PC-3 (cell line): Measurements from ENCODE around the gene ABL2. TPM values are rescaled to one million over a fixed set of nuclear protein-coding genes. Genes with fewer than 3 reads are reported as not detected.
A peak's percentile ranks its signal among the peaks of the same experiment; 100 is the strongest.

Experiments used
- ATAC-seq: fragments of 200-7000 bp; cut with Tn5 transposase; 2 replicates; pipeline ENCODE4 v1.9.1; 2020; ENCODE audit warnings: mild to moderate bottlenecking, moderate library complexity
- BruUV-seq: library from RNA; stranded (reverse); fragments of 400-500 nt; replicated peaks from 2 replicates; lab custom pipeline; 2021; lab: Mats Ljungman, UMichigan
- CTCF ChIA-PET: fragments of 300-600 bp; sonication (Branson Sonifier 250); formaldehyde crosslinking; loops from one replicate; lab custom pipeline; 2022; ENCODE audit warnings: antibody characterized with exemption; lab: Charles Lee
- POLR2A ChIA-PET: fragments of 300-600 bp; sonication (Branson Sonifier 250); formaldehyde crosslinking; loops from one replicate; lab custom pipeline; 2022; ENCODE audit warnings: antibody characterized with exemption; ENCODE audit not compliant: unreplicated experiment; lab: Charles Lee
- DNase-seq: peaks from one replicate; pipeline ENCODE4 v3.0.0-alpha.2; 2015
- H2AFZ ChIP-seq: fragments of 300-600 bp; sonication (generic); 2 replicates; pipeline ENCODE4 v1.6.0; 2016; ENCODE audit warnings: antibody characterized with exemption, low read length
- H3F3A ChIP-seq: fragments of 300-600 bp; sonication (generic); one replicate; pipeline ENCODE4 v1.6.0; 2017; ENCODE audit warnings: antibody characterized with exemption, low read length, control low read depth, mild to moderate bottlenecking; ENCODE audit not compliant: unreplicated experiment
- H3K27ac ChIP-seq: fragments of 300-600 bp; sonication (generic); 2 replicates; pipeline ENCODE4 v1.5.1; 2016; ENCODE audit warnings: mild to moderate bottlenecking, low read length
- H3K27me3 ChIP-seq: fragments of 300-600 bp; sonication (generic); 2 replicates; pipeline ENCODE4 v1.6.1; 2016; ENCODE audit warnings: low read length, mixed read lengths
- H3K36me3 ChIP-seq: fragments of 300-600 bp; sonication (generic); 2 replicates; pipeline ENCODE4 v1.6.1; 2016; ENCODE audit warnings: low read depth, mixed run types, low read length, mixed read lengths
- H3K4me1 ChIP-seq: fragments of 300-600 bp; sonication (generic); 2 replicates; pipeline ENCODE4 v1.5.1; 2016; ENCODE audit warnings: low read length; ENCODE audit not compliant: insufficient read depth
- H3K4me2 ChIP-seq: fragments of 300-600 bp; sonication (generic); 2 replicates; pipeline ENCODE4 v1.6.0; 2016; ENCODE audit warnings: low read length
- H3K4me3 ChIP-seq: fragments of 300-600 bp; sonication (generic); 2 replicates; pipeline ENCODE4 v1.5.1; 2016; ENCODE audit warnings: mild to moderate bottlenecking, low read length, mixed read lengths
- H3K79me2 ChIP-seq: fragments of 300-600 bp; sonication (generic); 2 replicates; pipeline ENCODE4 v1.6.1; 2017; ENCODE audit warnings: low read length, mixed read lengths
- H3K9ac ChIP-seq: fragments of 300-600 bp; sonication (generic); 2 replicates; pipeline ENCODE4 v1.6.0; 2016; ENCODE audit warnings: mild to moderate bottlenecking, low read length
- H3K9me2 ChIP-seq: fragments of 300-600 bp; sonication (generic); replicated peaks from 2 replicates; pipeline ENCODE4 v1.6.1; 2016; ENCODE audit warnings: mixed run types, low read length, mixed read lengths
- H3K9me3 ChIP-seq: fragments of 300-600 bp; sonication (generic); 2 replicates; pipeline ENCODE4 v1.6.1; 2016; ENCODE audit warnings: low read length, mixed read lengths
- H4K20me1 ChIP-seq: fragments of 300-600 bp; sonication (generic); 2 replicates; pipeline ENCODE4 v1.6.1; 2016; ENCODE audit warnings: low read length, mixed read lengths
- EZH2 ChIP-seq: fragments of 300-600 bp; sonication (generic); IDR thresholded peaks from one replicate; pipeline ENCODE4 v1.6.1; 2017; ENCODE audit warnings: antibody characterized with exemption, mild to moderate bottlenecking, low read length; ENCODE audit not compliant: unreplicated experiment
- EZH2phosphoT487 ChIP-seq: fragments of 300-600 bp; sonication (generic); IDR thresholded peaks from 2 replicates; pipeline ENCODE4 v1.6.1; 2018; ENCODE audit warnings: mild to moderate bottlenecking, antibody characterized with exemption, low read length, borderline replicate concordance
- intact Hi-C: fragments of 100-400 bp; cut with micrococcal nuclease; formaldehyde crosslinking; loops from 2 replicates; pipeline ENCODE4 v1.9.0; 2023
- total RNA-seq: library from RNA; depleted of rRNA; stranded (reverse); fragments of >200 nt; gene quantifications from 2 replicates; pipeline ENCODE4 v1.2.3, GENCODE V29; 2014
- TF ChIP-seq, protein P1 (sequence below): fragments of 300-600 bp; sonication (generic); conservative IDR thresholded peaks from 2 replicates; pipeline ENCODE4 v1.5.1; 2017; ENCODE audit warnings: antibody characterized with exemption, low read depth, mild to moderate bottlenecking, low read length

ABL2 gene
- total RNA-seq, 1 experiment from 2014 or later: 15.9 TPM

DNA sequence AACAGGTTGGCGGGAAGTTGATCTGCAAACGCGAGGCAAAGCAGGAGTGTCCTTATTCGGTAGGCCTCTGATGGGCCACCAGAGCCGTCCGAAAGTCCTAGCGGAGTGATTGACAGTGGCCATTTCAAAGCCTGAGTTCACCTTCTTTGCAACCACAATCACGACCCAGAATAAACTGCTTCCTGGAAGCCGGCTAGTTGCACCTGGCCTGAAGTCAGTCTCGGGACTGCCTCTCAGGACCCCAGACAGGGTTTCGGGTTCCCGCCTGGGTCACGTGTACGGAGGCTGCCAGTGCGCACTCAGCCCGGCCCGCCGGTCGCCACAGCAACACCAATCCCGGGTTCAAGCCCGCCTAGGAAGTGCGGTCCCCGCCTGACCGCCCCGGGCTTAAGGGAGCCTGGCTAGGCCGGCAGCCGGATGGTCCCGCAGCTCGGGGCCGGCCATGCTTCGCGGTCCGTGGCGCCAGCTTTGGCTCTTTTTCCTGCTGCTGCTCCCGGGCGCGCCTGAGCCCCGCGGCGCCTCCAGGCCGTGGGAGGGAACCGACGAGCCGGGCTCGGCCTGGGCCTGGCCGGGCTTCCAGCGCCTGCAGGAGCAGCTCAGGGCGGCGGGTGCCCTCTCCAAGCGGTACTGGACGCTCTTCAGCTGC lies 147.7 kb downstream of the ABL2 start, which contains the start of gene TOR3A:
Gene TOR3A (plus strand): TSS at position 384 of the 646 bp plus-strand sequence. CDS start 59 bp downstream, at position 443.
- no TSS peak for BruUV-seq

DNA sequence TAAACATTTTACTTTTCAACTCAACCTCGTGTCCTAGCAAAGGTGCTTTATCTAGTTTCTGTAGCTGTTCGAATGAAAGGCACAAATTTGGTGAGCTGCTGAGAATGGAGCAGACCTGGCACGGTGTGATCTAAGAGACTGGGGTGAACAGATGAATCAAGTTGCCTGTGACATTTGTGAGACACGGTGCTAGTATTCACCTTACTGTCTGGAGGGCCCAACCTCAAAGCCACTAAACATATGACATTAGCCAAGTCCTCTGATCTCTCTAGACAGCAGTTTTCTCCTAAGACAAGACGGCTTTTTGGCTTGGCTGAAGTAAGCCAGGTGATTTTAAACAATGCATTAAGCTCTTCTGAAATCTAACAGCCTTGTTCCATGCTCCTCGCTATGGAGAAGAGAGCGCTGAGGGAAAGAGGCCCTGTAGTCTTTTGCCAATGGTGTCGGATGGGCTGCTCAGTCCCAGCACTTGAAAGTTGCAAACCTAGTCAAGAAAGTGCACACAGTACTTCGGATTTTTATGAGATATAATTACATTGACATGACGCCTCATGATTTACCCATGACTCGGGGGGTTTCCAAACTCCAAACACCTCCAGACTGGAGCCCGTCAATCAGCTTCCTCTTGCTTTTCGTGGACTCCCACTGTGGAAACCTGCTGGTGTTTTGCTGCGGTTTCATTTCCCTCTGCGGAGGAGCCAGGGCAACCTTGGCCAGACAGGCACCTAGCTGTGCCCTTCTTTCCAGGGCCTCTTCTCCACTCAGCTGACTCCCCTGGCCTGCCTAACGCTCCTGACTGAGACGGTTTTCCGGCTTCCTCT lies 148.4 kb downstream of the ABL2 start:
- CTCF ChIA-PET: no interaction called here
- H3K27me3 ChIP-seq: no peaks in the 10 kb centered on the region
- H3K27ac ChIP-seq: peak overlapping the region; percentile 41
- H3K9me3 ChIP-seq: no peaks in the 10 kb centered on the region
- H3F3A ChIP-seq: no peaks in the 10 kb centered on the region
- H3K4me3 ChIP-seq: peak overlapping the region; percentile 84
- peak overlapping the region; percentile 54 for H2AFZ ChIP-seq
- peaks cover 42% of the 10 kb centered on the region for H3K79me2 ChIP-seq
- POLR2A ChIA-PET: interaction anchor here (0.6 kb wide), 1 partner anchor 37 kb away, joined by 3 read pairs; no protein-coding TSS in a partner anchor
- no peaks in the 10 kb centered on the region for H4K20me1 ChIP-seq
- H3K9me2 ChIP-seq: no peaks in the 10 kb centered on the region
- intact Hi-C loops: loop anchor here (2.0 to 5.0 kb wide), 2 partner anchors 212 to 286 kb away; partner anchors contain the start of genes AXDND1 and SOAT1
- ATAC-seq (no peak; the same call in 1 of the 2 replicates), DNase-seq (no peak)
- TSS peak; percentile 87 for BruUV-seq
- H3K36me3 ChIP-seq: no peaks in the 10 kb centered on the region
- peak overlapping the region; percentile 88 for H3K9ac ChIP-seq
- no peak for TF ChIP-seq EZH2
- no peak for TF ChIP-seq EZH2phosphoT487
- TF ChIP-seq, protein P1, sequence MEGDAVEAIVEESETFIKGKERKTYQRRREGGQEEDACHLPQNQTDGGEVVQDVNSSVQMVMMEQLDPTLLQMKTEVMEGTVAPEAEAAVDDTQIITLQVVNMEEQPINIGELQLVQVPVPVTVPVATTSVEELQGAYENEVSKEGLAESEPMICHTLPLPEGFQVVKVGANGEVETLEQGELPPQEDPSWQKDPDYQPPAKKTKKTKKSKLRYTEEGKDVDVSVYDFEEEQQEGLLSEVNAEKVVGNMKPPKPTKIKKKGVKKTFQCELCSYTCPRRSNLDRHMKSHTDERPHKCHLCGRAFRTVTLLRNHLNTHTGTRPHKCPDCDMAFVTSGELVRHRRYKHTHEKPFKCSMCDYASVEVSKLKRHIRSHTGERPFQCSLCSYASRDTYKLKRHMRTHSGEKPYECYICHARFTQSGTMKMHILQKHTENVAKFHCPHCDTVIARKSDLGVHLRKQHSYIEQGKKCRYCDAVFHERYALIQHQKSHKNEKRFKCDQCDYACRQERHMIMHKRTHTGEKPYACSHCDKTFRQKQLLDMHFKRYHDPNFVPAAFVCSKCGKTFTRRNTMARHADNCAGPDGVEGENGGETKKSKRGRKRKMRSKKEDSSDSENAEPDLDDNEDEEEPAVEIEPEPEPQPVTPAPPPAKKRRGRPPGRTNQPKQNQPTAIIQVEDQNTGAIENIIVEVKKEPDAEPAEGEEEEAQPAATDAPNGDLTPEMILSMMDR: no peak
- H3K4me2 ChIP-seq: peak overlapping the region; percentile 95
- H3K4me1 ChIP-seq: peaks cover 31% of the 10 kb centered on the region

More for the DNA sequence above, 147.7 kb downstream of the ABL2 start, which contains the start of gene TOR3A:
- Histone ChIP-seq H3K36me3 (no peaks in the 10 kb centered on the region), H3K4me2 (peak within 1 kb of the TSS; percentile 95), H4K20me1 (no peaks in the 10 kb centered on the region), H3K9me2 (no peaks in the 10 kb centered on the region), H3F3A (no peaks in the 10 kb centered on the region), H3K4me1 (peaks cover 24% of the 10 kb centered on the region), H3K79me2 (peaks cover 44% of the 10 kb centered on the region), H3K27ac (peak within 1 kb of the TSS; percentile 41), H3K4me3 (peak within 1 kb of the TSS; percentile 84), H3K9me3 (no peaks in the 10 kb centered on the region), H3K9ac (peak within 1 kb of the TSS; percentile 88), H3K27me3 (no peaks in the 10 kb centered on the region), H2AFZ (peak within 1 kb of the TSS; percentile 54)
- TF ChIP-seq EZH2 (no peak), EZH2phosphoT487 (no peak)
- TF ChIP-seq, protein P1: no peak
- intact Hi-C loops: loop anchor here (2.0 to 5.0 kb wide), 2 partner anchors 211 to 285 kb away; partner anchors contain the start of genes AXDND1 and SOAT1
- ChIA-PET CTCF (no interaction called here), POLR2A (interaction anchor here (0.6 kb wide), 1 partner anchor 38 kb away, joined by 3 read pairs; no protein-coding TSS in a partner anchor)
- DNase-seq (peak; percentile 83), ATAC-seq (peak; percentile 86)
